Measurements from ENCODE around the gene MDM1. TPM values are rescaled to one million over a fixed set of nuclear protein-coding genes. Genes with fewer than 3 reads are reported as not detected.

Gene MDM1
- total RNA-seq, 1 donor from 2014 or later, result 10.5 TPM

DNA sequence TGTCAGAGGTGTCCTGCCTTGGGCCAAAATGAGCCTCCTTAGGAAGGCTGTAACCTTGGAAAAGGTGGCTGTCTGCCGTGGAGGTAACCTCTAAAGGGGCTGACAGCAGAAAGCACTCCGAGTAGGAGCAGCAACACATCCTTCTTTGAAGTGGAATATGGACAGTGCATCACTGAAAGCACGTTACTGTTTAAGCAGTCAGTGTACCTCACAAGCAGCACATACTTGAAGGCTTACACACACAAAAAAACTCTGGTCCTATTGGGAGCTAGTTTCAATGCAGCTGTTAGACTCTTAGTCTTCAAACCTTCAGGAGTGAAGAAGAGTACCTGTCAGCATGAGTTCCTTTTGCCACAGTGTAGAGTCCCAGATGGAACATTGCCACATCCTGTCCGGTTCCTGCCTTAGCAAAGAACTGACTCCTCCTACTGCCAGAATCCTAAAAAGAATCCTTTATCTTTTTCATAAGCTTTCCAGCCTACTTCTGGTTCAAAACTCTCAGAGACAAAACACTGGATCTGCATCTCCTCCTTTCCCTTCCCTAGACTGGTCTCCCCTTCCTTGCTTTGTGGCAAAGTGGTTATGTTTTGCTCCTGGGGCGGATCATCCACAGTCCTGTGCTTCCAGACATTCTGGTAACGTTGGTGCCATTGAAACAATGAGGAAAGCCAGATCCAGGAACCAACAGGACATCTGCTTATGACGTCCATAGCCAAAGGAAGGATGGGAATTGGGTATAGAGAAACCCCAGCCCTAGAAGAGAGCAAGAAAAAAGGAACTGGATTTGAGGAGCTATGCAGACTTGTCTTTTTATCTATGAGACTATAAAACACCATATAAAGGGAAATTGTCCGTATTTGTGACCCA is 8.5 kb upstream of the MDM1 start:
- H3K9me3 ChIP-seq, result no peaks in the 10 kb centered on the region
- DNase-seq, result no peak
- no peaks in the 10 kb centered on the region for H3K36me3 ChIP-seq
- H3K4me1 ChIP-seq, result no peaks in the 10 kb centered on the region
- H3K4me3 ChIP-seq, result no peak overlapping the region
- intact Hi-C loops (cut with DNase I), result no loop called here
- H3K27ac ChIP-seq, result no peak overlapping the region
- ATAC-seq, result no peak
- TF ChIP-seq, protein P1, sequence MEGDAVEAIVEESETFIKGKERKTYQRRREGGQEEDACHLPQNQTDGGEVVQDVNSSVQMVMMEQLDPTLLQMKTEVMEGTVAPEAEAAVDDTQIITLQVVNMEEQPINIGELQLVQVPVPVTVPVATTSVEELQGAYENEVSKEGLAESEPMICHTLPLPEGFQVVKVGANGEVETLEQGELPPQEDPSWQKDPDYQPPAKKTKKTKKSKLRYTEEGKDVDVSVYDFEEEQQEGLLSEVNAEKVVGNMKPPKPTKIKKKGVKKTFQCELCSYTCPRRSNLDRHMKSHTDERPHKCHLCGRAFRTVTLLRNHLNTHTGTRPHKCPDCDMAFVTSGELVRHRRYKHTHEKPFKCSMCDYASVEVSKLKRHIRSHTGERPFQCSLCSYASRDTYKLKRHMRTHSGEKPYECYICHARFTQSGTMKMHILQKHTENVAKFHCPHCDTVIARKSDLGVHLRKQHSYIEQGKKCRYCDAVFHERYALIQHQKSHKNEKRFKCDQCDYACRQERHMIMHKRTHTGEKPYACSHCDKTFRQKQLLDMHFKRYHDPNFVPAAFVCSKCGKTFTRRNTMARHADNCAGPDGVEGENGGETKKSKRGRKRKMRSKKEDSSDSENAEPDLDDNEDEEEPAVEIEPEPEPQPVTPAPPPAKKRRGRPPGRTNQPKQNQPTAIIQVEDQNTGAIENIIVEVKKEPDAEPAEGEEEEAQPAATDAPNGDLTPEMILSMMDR (IDR thresholded peaks at IDR 0.05), result no peak
- H3K27me3 ChIP-seq, result no peaks in the 10 kb centered on the region

- TF ChIP-seq, protein P1 (IDR thresholded peaks at IDR 0.05), result no peak
- no peak for ATAC-seq
- H3K27ac ChIP-seq, result no peak overlapping the region
- DNase-seq, result no peak
- no peaks in the 10 kb centered on the region for H3K36me3 ChIP-seq
- no peaks in the 10 kb centered on the region for H3K4me1 ChIP-seq
- H3K4me3 ChIP-seq, result no peak overlapping the region
- H3K27me3 ChIP-seq, result no peaks in the 10 kb centered on the region
- intact Hi-C loops (cut with DNase I), result no loop called here
- no peaks in the 10 kb centered on the region for H3K9me3 ChIP-seq
Observed at GRCh38 chr12:68336889-68337303, 4.7 kb upstream of the MDM1 start.

- H3K9me3 ChIP-seq, result no peaks in the 10 kb centered on the region
- TF ChIP-seq, protein P1 (IDR thresholded peaks at IDR 0.05), result no peak
- ATAC-seq, result no peak
- H3K27ac ChIP-seq, result no peak overlapping the region
- H3K4me1 ChIP-seq, result peaks cover 7% of the 10 kb centered on the region
- H3K4me3 ChIP-seq, result no peak overlapping the region
- DNase-seq, result no peak
- H3K36me3 ChIP-seq, result no peaks in the 10 kb centered on the region
- H3K27me3 ChIP-seq, result no peaks in the 10 kb centered on the region
- intact Hi-C loops (cut with DNase I), result no loop called here
Observed at GRCh38 chr12:68335462-68335861, 3.3 kb upstream of the MDM1 start.

DNA sequence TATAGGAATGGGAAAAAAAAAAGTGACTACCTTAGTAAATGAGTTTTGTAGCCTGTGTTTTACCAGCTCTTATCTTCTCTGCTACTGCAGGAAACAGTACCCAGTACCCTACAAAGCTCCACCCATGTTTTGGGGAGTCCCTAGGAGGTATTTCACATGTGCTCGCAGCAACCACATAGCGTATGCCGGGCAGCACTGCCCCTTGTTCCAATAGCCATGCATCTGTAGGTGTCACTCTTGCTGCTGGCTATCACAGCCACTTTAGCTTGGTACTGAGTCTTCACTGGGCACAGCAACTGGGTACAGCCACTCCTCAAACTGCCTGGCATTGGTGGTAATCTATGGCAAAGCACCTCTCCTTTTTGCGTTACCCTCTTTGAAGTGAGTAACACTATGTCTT is 2.0 kb upstream of the MDM1 start:
- DNase-seq (no peak), ATAC-seq (no peak)
- Histone ChIP-seq H3K36me3 (no peaks in the 10 kb centered on the region), H3K4me1 (peaks cover 7% of the 10 kb centered on the region), H3K9me3 (no peaks in the 10 kb centered on the region), H3K4me3 (no peak overlapping the region), H3K27me3 (no peaks in the 10 kb centered on the region), H3K27ac (no peak overlapping the region)
- TF ChIP-seq, protein P1 (IDR thresholded peaks at IDR 0.05), result no peak
- intact Hi-C loops (cut with DNase I), result no loop called here

- ATAC-seq, result no peak
Observed at GRCh38 chr12:68332728-68333630, 817 bp upstream of the MDM1 start.

More at GRCh38 chr12:68332728-68333630, 817 bp upstream of the MDM1 start:
- no peak for DNase-seq
- Histone ChIP-seq H3K27ac (peak overlapping the region; percentile 70), H3K36me3 (no peaks in the 10 kb centered on the region), H3K9me3 (no peaks in the 10 kb centered on the region), H3K4me3 (peak overlapping the region; percentile 83), H3K4me1 (peaks cover 7% of the 10 kb centered on the region), H3K27me3 (no peaks in the 10 kb centered on the region)
- intact Hi-C loops (cut with DNase I), result no loop called here
- TF ChIP-seq, protein P1 (IDR thresholded peaks at IDR 0.05), result no peak
